Measurements from ENCODE around the gene NSDHL. TPM values are rescaled to one million over a fixed set of nuclear protein-coding genes. Genes with fewer than 3 reads are reported as not detected.
"Not testable (repeated sequence)": the region's sequence is repeated elsewhere in the genome, so short reads cannot be mapped to it uniquely, and the experiment has no call there.

The NSDHL gene
- total RNA-seq, 1 experiment from 2014 or later = 24.5 TPM

- no peak for DNase-seq (ENCODE audit: low spot score)
Observed at GRCh38 chrX:152893980-152894610, 63.2 kb downstream of the NSDHL start.

GRCh38 chrX:152895121-152895520 is 64.3 kb downstream of the NSDHL start:
- DNase-seq (ENCODE audit: low spot score) = no peak

- DNase-seq (ENCODE audit: low spot score) = no peak
Observed at GRCh38 chrX:152895724-152896420, 65.0 kb downstream of the NSDHL start.

GRCh38 chrX:152896450-152896849 is 65.6 kb downstream of the NSDHL start:
- no peak for DNase-seq (ENCODE audit: low spot score)

GRCh38 chrX:152897222-152898131 is 66.6 kb downstream of the NSDHL start, which contains the start of gene ZNF185:
Gene ZNF185, plus strand, starts transcription at chrX:152898067. Its CDS starts 16,423 bp downstream, at chrX:152914490.
- no peak for DNase-seq (ENCODE audit: low spot score)

GRCh38 chrX:152898442-152898841 is 67.6 kb downstream of the NSDHL start:
- no peak for DNase-seq (ENCODE audit: low spot score)

GRCh38 chrX:152899111-152899873 is 68.4 kb downstream of the NSDHL start:
- no peak for DNase-seq (ENCODE audit: low spot score)

- DNase-seq (ENCODE audit: low spot score) = no peak
Observed at GRCh38 chrX:152899874-152900719, 69.2 kb downstream of the NSDHL start.

- DNase-seq (ENCODE audit: low spot score) = no peak
Observed at GRCh38 chrX:152900937-152901445, 70.1 kb downstream of the NSDHL start.

- no peak for DNase-seq (ENCODE audit: low spot score)
Observed at GRCh38 chrX:152901816-152902501, 71.1 kb downstream of the NSDHL start.

- DNase-seq (ENCODE audit: low spot score) = no peak
Observed at GRCh38 chrX:152902502-152902820, 71.6 kb downstream of the NSDHL start.

GRCh38 chrX:152903589-152903988 is 72.7 kb downstream of the NSDHL start:
- no peak for DNase-seq (ENCODE audit: low spot score)

GRCh38 chrX:152904151-152905080 is 73.6 kb downstream of the NSDHL start:
- DNase-seq (ENCODE audit: low spot score) = peak; percentile 19

- DNase-seq (ENCODE audit: low spot score) = no peak
Observed at GRCh38 chrX:152905081-152905420, 74.2 kb downstream of the NSDHL start.

GRCh38 chrX:152907084-152907651 is 76.3 kb downstream of the NSDHL start:
- no peak for DNase-seq (ENCODE audit: low spot score)

- DNase-seq (ENCODE audit: low spot score) = no peak
Observed at GRCh38 chrX:152908486-152908885, 77.6 kb downstream of the NSDHL start.

- not testable (repeated sequence) for DNase-seq (ENCODE audit: low spot score)
Observed at GRCh38 chrX:152910018-152910417, 79.2 kb downstream of the NSDHL start.

- DNase-seq (ENCODE audit: low spot score) = no peak
Observed at GRCh38 chrX:152912106-152912505, 81.2 kb downstream of the NSDHL start.

GRCh38 chrX:152912641-152913040 is 81.8 kb downstream of the NSDHL start:
- DNase-seq (ENCODE audit: low spot score) = no peak
